Body of pancreas (tissue), 4 donors: ENCODE data around the gene RUSC2. TPM values are rescaled to one million over a fixed set of nuclear protein-coding genes. Genes with fewer than 3 reads are reported as not detected.

Experiments
- ATAC-seq: fragments of 150-250 bp; one replicate; pipeline ENCODE4 v1.9.1; 2016
- DNase-seq, 4 donors: peaks; one replicate each; pipeline ENCODE4 v3.0.0-alpha.2; 2019
- H3K27ac ChIP-seq, 4 donors: fragments of 200-600 bp; sonication (generic); 1 replicate in 3 of 4; 2 replicates in 1 of 4; pipeline versions ENCODE4 v1.5.1 to v1.6.1; 2016 to 2019; ENCODE audit warnings: mild to moderate bottlenecking in 1 of 4, mixed read lengths in 1 of 4, moderate library complexity in 1 of 4
- H3K27me3 ChIP-seq, 2 donors: fragments of 200-600 bp; sonication (generic); one replicate each; pipeline ENCODE4 v1.6.0; 2016; ENCODE audit warnings: mild to moderate bottlenecking in 1 of 2
- H3K36me3 ChIP-seq, 2 donors: fragments of 200-600 bp; sonication (generic); replicated peaks in 1 of 2; 2 replicates each; pipeline ENCODE4 v1.5.1; 2016; ENCODE audit warnings: low read depth in 2 of 2; ENCODE audit not compliant: insufficient read depth in 1 of 2
- H3K4me1 ChIP-seq: fragments of 200-600 bp; sonication (generic); one replicate; pipeline ENCODE4 v1.6.0; 2016
- H3K4me3 ChIP-seq, 2 donors: fragments of 200-600 bp; sonication (generic); 1 replicate in 1 of 2; 2 replicates in 1 of 2; pipeline ENCODE4 v1.5.1; 2016 to 2019
- H3K9me3 ChIP-seq, 3 donors: fragments of 200-600 bp; sonication (generic); 1 replicate in 2 of 3; 2 replicates in 1 of 3; pipeline ENCODE4 v1.5.1; 2016
- CTCF ChIP-seq, 7 experiments: fragments of 450-650 bp in 4 of 7; fragments of 200-600 bp in 3 of 7; sonication (generic) in 3 of 7; IDR thresholded peaks; one replicate each; pipeline ENCODE4 v1.5.1; 2016 to 2019; ENCODE audit warnings: antibody characterized with exemption in 7 of 7
- POLR2A ChIP-seq, 3 donors: fragments of 450-650 bp; IDR thresholded peaks; one replicate each; pipeline ENCODE4 v1.6.1; 2016; ENCODE audit warnings: antibody characterized with exemption in 3 of 3, mild to moderate bottlenecking in 2 of 3
- WGBS, 2 donors: methylation state at CpG; one replicate each; pipeline ENCODE4 v1.1.5; 2017; 5-methylcytosine and 5-hydroxymethylcytosine counted together
- intact Hi-C: fragments of 100-400 bp; cut with DNase I; formaldehyde crosslinking; loops from one replicate; pipeline ENCODE4 v1.15.1; 2023
- total RNA-seq, 2 donors: library from RNA; depleted of rRNA; stranded (reverse); fragments of >200 nt; gene quantifications; one replicate each; pipeline ENCODE4 v1.1.0, GENCODE V29; 2016

The RUSC2 gene
- total RNA-seq, 2 donors from 2014 or later: 16.9 to 27.4 TPM

- WGBS, 2 donors: 81 to 86% methylated on average over 1 to 2 of the region's 2 CpGs
These were observed 36.1 kb upstream of the RUSC2 start for GRCh38 chr9:35453786-35454185.

GRCh38 chr9:35464141-35465025 is 25.5 kb upstream of the RUSC2 start:
- peaks cover 9% of the 10 kb centered on the region for H3K4me1 ChIP-seq
- H3K36me3 ChIP-seq: no peaks in the 10 kb centered on the region
- H3K9me3 ChIP-seq: peaks cover 0 to 9% (median 0%) of the 10 kb centered on the region in 3 donors
- intact Hi-C loops: no loop called here
- H3K27me3 ChIP-seq: no peaks in the 10 kb centered on the region
- ATAC-seq: no peak
- no peak overlapping the region for H3K27ac ChIP-seq
- no peak for TF ChIP-seq POLR2A (IDR thresholded peaks at IDR 0.05)
- TF ChIP-seq CTCF (IDR thresholded peaks at IDR 0.05): no peak
- no peak for DNase-seq
- H3K4me3 ChIP-seq: no peak overlapping the region
- WGBS, 2 donors: 42 to 83% methylated on average over 2 of the region's 2 CpGs

More at GRCh38 chr9:35453786-35454185, 36.1 kb upstream of the RUSC2 start:
- Histone ChIP-seq H3K36me3 (no peaks in the 10 kb centered on the region), H3K27ac (no peak overlapping the region), H3K27me3 (no peaks in the 10 kb centered on the region), H3K9me3 (peaks cover 0 to 2% (median 0%) of the 10 kb centered on the region in 3 donors), H3K4me3 (no peak overlapping the region), H3K4me1 (no peaks in the 10 kb centered on the region)
- no peak for DNase-seq
- intact Hi-C loops: loop anchor here (10.0 kb wide), 1 partner anchor 169 kb away; no protein-coding TSS in a partner anchor
- ATAC-seq: no peak
- TF ChIP-seq POLR2A (IDR thresholded peaks at IDR 0.05): no peak
- TF ChIP-seq CTCF (IDR thresholded peaks at IDR 0.05): no peak

GRCh38 chr9:35470340-35470739 is 19.6 kb upstream of the RUSC2 start:
- no peaks in the 10 kb centered on the region for H3K27me3 ChIP-seq
- no peak for DNase-seq

GRCh38 chr9:35470894-35471293 is 19.0 kb upstream of the RUSC2 start:
- intact Hi-C loops: loop anchor here (10.0 kb wide), 1 partner anchor 566 kb away; no protein-coding TSS in a partner anchor
- no peak overlapping the region for H3K4me3 ChIP-seq
- ATAC-seq (peak; percentile 59), DNase-seq (peak in 2 of 4 donors; percentile 32 to 72)
- H3K27ac ChIP-seq: peak overlapping the region in 2 of 4 donors; percentile 2 to 66
- no peaks in the 10 kb centered on the region for H3K4me1 ChIP-seq
- H3K9me3 ChIP-seq: no peaks in the 10 kb centered on the region
- no peaks in the 10 kb centered on the region for H3K36me3 ChIP-seq
- H3K27me3 ChIP-seq: no peaks in the 10 kb centered on the region
- 63 to 66% methylated on average over 4 of the region's 4 CpGs for WGBS, 2 donors
- TF ChIP-seq CTCF (IDR thresholded peaks at IDR 0.05) (no peak), POLR2A (IDR thresholded peaks at IDR 0.05) (no peak)

More at GRCh38 chr9:35470340-35470739, 19.6 kb upstream of the RUSC2 start:
- no peak for TF ChIP-seq CTCF (IDR thresholded peaks at IDR 0.05)
- intact Hi-C loops: loop anchor here (10.0 kb wide), 1 partner anchor 566 kb away; no protein-coding TSS in a partner anchor
- Histone ChIP-seq H3K36me3 (no peaks in the 10 kb centered on the region), H3K9me3 (no peaks in the 10 kb centered on the region), H3K27ac (peak overlapping the region in 1 of 4 donors; percentile 2), H3K4me1 (no peaks in the 10 kb centered on the region), H3K4me3 (no peak overlapping the region)
- ATAC-seq: no peak
- WGBS, 2 donors: 77 to 88% methylated on average over 1 of the region's 1 CpG
